Parathyroid adenoma (tissue), 2 donors: ENCODE results near the gene RASA2.

Source experiments
- H2AFZ ChIP-seq: fragments of 300-600 bp; sonication (generic); one replicate; pipeline ENCODE4 v1.7.0; 2017; ENCODE audit warnings: antibody characterized with exemption, mild to moderate bottlenecking
- H3K27ac ChIP-seq: fragments of 300-600 bp; sonication (generic); one replicate; pipeline ENCODE4 v1.7.0; 2017
- H3K27me3 ChIP-seq: fragments of 300-600 bp; sonication (generic); one replicate; pipeline ENCODE4 v1.7.0; 2017; ENCODE audit warnings: low read length; ENCODE audit not compliant: control insufficient read depth, insufficient read depth
- H3K36me3 ChIP-seq: fragments of 300-600 bp; sonication (generic); one replicate; pipeline ENCODE4 v1.7.0; 2017; ENCODE audit warnings: low read length; ENCODE audit not compliant: control insufficient read depth, insufficient read depth
- H3K4me1 ChIP-seq: fragments of 300-600 bp; sonication (generic); one replicate; pipeline ENCODE4 v1.7.0; 2017; ENCODE audit warnings: control low read depth
- H3K4me2 ChIP-seq: fragments of 300-600 bp; sonication (generic); one replicate; pipeline ENCODE4 v1.7.0; 2017; ENCODE audit warnings: low read length
- H3K4me3 ChIP-seq: fragments of 300-600 bp; sonication (generic); one replicate; pipeline ENCODE4 v1.7.0; 2017; ENCODE audit warnings: low read depth, low read length
- H3K79me2 ChIP-seq: fragments of 300-600 bp; sonication (generic); one replicate; pipeline ENCODE4 v1.7.0; 2017; ENCODE audit warnings: control low read depth
- H3K9ac ChIP-seq: fragments of 300-600 bp; sonication (generic); one replicate; pipeline ENCODE4 v1.7.0; 2017; ENCODE audit warnings: mild to moderate bottlenecking
- H3K9me3 ChIP-seq: fragments of 300-600 bp; sonication (generic); one replicate; pipeline ENCODE4 v1.7.0; 2017; ENCODE audit warnings: low read length; ENCODE audit not compliant: control insufficient read depth
- CTCF ChIP-seq: fragments of 300-600 bp; sonication (generic); IDR thresholded peaks from one replicate; pipeline ENCODE4 v1.7.0; 2017; ENCODE audit warnings: antibody characterized with exemption, mild to moderate bottlenecking
- donor health status: primary hyperparathyroidism.

RASA2 gene

GRCh38 chr3:141486746-141487520 is at the start of gene RASA2:
Gene RASA2 (plus strand): TSS chr3:141487027. CDS start chr3:141487084, 57 bp downstream.
- TF ChIP-seq CTCF: no peak
- Histone ChIP-seq H3K27me3 (no peaks in the 10 kb centered on the region), H3K4me3 (peak within 1 kb of the TSS; percentile 74), H3K9ac (peak within 1 kb of the TSS; percentile 64), H3K27ac (peak within 1 kb of the TSS; percentile 70), H3K9me3 (no peaks in the 10 kb centered on the region), H3K4me1 (no peaks in the 10 kb centered on the region), H3K79me2 (peaks cover 27% of the 10 kb centered on the region), H2AFZ (peak within 1 kb of the TSS; percentile 91), H3K4me2 (peak within 1 kb of the TSS; percentile 73), H3K36me3 (no peaks in the 10 kb centered on the region)

GRCh38 chr3:141439589-141439988 is 47.2 kb upstream of the RASA2 start:
- Histone ChIP-seq H3K27me3 (no peaks in the 10 kb centered on the region), H3K4me1 (peaks cover 21% of the 10 kb centered on the region), H2AFZ (no peak overlapping the region), H3K9ac (no peak overlapping the region), H3K27ac (peak overlapping the region; percentile 59), H3K9me3 (no peaks in the 10 kb centered on the region), H3K36me3 (no peaks in the 10 kb centered on the region), H3K4me2 (no peak overlapping the region), H3K4me3 (no peak overlapping the region), H3K79me2 (peaks cover 25% of the 10 kb centered on the region)
- no peak for TF ChIP-seq CTCF

GRCh38 chr3:141440942-141441341 is 45.9 kb upstream of the RASA2 start:
- H3K4me2 ChIP-seq: no peak overlapping the region
- no peaks in the 10 kb centered on the region for H3K36me3 ChIP-seq
- H3K79me2 ChIP-seq: peaks cover 32% of the 10 kb centered on the region
- H3K27me3 ChIP-seq: no peaks in the 10 kb centered on the region
- peaks cover 20% of the 10 kb centered on the region for H3K4me1 ChIP-seq
- no peak for TF ChIP-seq CTCF
- no peak overlapping the region for H2AFZ ChIP-seq
- no peak overlapping the region for H3K9ac ChIP-seq
- no peak overlapping the region for H3K4me3 ChIP-seq
- H3K9me3 ChIP-seq: no peaks in the 10 kb centered on the region
- peak overlapping the region; percentile 43 for H3K27ac ChIP-seq

GRCh38 chr3:141441381-141442364 is 45.2 kb upstream of the RASA2 start:
- no peaks in the 10 kb centered on the region for H3K36me3 ChIP-seq
- H3K4me3 ChIP-seq: no peak overlapping the region
- peak overlapping the region; percentile 43 for H3K27ac ChIP-seq

More at GRCh38 chr3:141441381-141442364, 45.2 kb upstream of the RASA2 start:
- Histone ChIP-seq H2AFZ (no peak overlapping the region), H3K27me3 (no peaks in the 10 kb centered on the region), H3K9ac (no peak overlapping the region), H3K79me2 (peaks cover 27% of the 10 kb centered on the region), H3K4me1 (peaks cover 16% of the 10 kb centered on the region), H3K4me2 (no peak overlapping the region), H3K9me3 (no peaks in the 10 kb centered on the region)
- peak; percentile 96 for TF ChIP-seq CTCF
